ENCODE results near the gene AQP6. TPM values are rescaled to one million over a fixed set of nuclear protein-coding genes. Genes with fewer than 3 reads are reported as not detected.

AQP6 gene
- total RNA-seq, 4 donors from 2014 or later, result 0.10 to 0.20 TPM; not detected in 2

DNA sequence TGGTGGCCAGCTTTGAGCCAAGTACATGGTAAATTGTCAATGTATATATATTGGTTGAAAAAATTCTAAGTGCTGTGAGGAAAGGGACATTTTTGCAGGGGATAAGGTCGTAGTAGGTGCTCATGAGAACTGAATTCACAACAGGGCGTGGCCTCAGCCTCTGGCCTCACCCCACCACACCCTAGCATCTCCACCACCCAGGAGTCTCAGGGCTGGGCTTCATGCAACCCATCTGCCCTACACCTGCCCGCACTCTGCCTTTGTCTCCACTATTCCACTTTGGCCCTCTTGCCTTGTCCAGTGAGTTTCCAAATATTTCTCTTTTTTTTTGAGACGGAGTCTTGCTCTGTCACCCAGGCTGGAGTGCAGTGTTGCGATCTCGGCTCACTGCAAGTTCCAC lies 44.3 kb upstream of the AQP6 start:
- H3K4me3 ChIP-seq (ENCODE audit: low read depth, poor library complexity, severe bottlenecking), result no peak overlapping the region
- 91 to 93% methylated on average over 6 of the region's 6 CpGs for WGBS, 2 donors
- DNase-seq (ENCODE audit: low spot score in 2 of 2), result no peak
- intact Hi-C loops (cut with DNase I; ENCODE audit: low total_unique reads), result no loop called here
- no peak for TF ChIP-seq POLR2A (IDR thresholded peaks at IDR 0.05)
- TF ChIP-seq, protein P1, sequence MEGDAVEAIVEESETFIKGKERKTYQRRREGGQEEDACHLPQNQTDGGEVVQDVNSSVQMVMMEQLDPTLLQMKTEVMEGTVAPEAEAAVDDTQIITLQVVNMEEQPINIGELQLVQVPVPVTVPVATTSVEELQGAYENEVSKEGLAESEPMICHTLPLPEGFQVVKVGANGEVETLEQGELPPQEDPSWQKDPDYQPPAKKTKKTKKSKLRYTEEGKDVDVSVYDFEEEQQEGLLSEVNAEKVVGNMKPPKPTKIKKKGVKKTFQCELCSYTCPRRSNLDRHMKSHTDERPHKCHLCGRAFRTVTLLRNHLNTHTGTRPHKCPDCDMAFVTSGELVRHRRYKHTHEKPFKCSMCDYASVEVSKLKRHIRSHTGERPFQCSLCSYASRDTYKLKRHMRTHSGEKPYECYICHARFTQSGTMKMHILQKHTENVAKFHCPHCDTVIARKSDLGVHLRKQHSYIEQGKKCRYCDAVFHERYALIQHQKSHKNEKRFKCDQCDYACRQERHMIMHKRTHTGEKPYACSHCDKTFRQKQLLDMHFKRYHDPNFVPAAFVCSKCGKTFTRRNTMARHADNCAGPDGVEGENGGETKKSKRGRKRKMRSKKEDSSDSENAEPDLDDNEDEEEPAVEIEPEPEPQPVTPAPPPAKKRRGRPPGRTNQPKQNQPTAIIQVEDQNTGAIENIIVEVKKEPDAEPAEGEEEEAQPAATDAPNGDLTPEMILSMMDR (IDR thresholded peaks at IDR 0.05), result no peak

DNA sequence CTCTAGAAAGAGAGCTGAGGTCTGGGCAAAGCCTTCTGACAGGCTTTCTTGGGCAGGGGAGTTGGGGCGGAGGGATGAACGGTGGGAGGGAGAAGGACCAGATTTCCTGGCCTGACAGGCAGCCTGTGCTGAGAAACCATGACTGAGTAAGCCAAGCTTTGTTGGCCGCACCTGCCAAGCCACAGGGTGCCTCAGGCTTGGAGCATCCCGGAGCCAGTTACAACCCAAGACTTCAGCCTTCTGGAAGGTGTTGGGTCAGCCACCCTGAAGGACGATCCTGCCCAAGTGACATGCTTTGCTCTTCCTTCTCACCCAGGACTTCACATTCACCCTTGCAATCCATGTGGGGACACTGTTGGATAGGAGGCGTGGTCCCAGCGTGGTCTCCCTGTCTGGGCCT lies 43.2 kb upstream of the AQP6 start:
- no peak for DNase-seq (ENCODE audit: low spot score in 2 of 2)
- WGBS, 2 donors, result 69 to 87% methylated on average over 7 of the region's 7 CpGs

DNA sequence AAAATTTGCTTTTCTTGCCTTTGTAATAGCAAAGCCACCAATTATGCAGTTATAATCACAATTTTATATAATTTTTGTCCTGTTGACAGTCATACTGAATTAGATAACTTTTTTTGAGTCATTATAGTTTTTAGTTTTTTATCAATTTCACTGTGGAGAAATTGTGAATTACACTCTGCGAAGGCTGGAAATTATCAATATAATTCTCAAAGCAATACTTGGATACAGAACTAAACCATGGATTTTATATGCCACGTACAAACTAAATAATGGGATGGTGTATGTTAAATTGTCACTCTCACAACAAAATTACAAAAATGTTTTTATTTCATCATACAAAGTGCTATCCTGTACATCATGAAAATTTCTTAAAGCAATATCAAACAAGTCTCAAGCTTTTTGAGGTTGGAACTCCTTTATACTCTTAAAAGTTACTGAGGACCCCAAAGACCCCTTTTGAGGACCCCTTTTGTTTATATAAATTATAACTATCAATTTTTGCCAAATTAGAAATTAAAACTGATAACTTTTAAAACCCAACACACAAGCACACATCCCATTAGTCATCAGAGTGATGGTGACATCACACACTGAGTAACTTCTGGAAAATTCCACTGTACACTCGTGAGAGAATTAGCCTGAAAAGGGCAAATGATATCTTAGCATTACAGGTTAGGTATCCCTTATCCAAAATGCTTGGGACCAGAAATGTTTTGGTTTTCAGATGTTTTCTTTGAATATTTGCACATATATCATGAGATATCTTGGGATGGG lies 42.0 kb upstream of the AQP6 start:
- no peak overlapping the region for H3K4me3 ChIP-seq (ENCODE audit: low read depth, poor library complexity, severe bottlenecking)
- DNase-seq (ENCODE audit: low spot score in 2 of 2), result no peak
- WGBS, 2 donors, result 62 to 63% methylated on average over 3 of the region's 3 CpGs
- no peak for TF ChIP-seq POLR2A (IDR thresholded peaks at IDR 0.05)
- TF ChIP-seq, protein P1 (IDR thresholded peaks at IDR 0.05), result no peak
- intact Hi-C loops (cut with DNase I; ENCODE audit: low total_unique reads), result no loop called here

More for the DNA sequence above, 43.2 kb upstream of the AQP6 start:
- intact Hi-C loops (cut with DNase I; ENCODE audit: low total_unique reads), result no loop called here
- H3K4me3 ChIP-seq (ENCODE audit: low read depth, poor library complexity, severe bottlenecking), result no peak overlapping the region
- TF ChIP-seq, protein P1 (IDR thresholded peaks at IDR 0.05), result no peak
- no peak for TF ChIP-seq POLR2A (IDR thresholded peaks at IDR 0.05)

DNA sequence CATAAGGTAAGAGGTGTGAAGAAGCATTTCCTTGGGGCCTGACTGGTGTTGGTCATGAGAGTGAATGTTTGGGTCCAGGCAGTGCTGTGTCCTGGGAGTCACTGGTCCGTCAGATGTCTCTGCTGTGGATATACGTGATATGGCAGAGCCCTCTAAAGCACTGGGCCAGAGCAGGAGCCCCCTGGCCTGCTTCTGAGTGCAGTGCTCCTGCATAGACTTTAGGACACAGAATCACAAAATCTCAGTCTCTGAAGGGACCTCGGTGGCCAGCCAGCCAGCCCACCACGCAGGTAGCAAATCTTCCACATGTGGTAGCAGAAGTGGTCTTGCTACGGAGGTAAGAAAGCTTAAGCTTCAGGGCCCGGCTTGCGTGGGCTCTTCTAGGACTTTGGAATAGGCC lies 40.7 kb upstream of the AQP6 start:
- no peak for DNase-seq (ENCODE audit: low spot score in 2 of 2)
- 74 to 86% methylated on average over 7 of the region's 7 CpGs for WGBS, 2 donors
- H3K4me3 ChIP-seq (ENCODE audit: low read depth, poor library complexity, severe bottlenecking), result no peak overlapping the region
- no peak for TF ChIP-seq POLR2A (IDR thresholded peaks at IDR 0.05)
- TF ChIP-seq, protein P1 (IDR thresholded peaks at IDR 0.05), result no peak
- intact Hi-C loops (cut with DNase I; ENCODE audit: low total_unique reads), result no loop called here

DNA sequence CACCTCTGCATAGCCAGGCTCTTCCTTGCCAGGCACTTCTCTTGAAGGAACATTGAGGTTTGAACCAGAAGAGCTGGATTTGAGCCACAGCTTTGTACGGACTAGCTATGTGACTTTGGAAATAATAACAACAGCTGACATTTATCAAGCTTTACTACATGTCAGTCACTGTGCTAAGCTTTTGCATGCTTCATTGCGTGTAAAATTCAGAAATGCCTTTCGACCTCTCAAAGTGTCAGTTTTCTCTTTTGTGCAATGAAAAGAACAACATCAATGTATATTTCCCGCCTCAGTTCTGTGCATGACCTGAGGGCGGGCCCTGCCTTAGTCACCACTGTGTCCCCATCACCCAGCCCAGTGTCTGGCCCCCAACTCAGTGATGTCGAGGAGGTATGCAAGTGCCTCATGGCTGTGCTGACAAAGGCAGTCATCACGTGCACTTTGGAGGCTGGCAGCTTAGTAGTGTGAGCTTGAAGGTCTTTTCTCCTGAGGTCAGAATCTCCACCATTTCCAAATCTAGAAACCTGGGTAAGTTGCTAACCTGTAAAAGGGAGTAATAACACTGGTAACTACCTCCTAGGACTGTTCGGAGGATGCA lies 40.1 kb upstream of the AQP6 start:
- intact Hi-C loops (cut with DNase I; ENCODE audit: low total_unique reads), result no loop called here
- no peak overlapping the region for H3K4me3 ChIP-seq (ENCODE audit: low read depth, poor library complexity, severe bottlenecking)
- TF ChIP-seq POLR2A (IDR thresholded peaks at IDR 0.05), result no peak
- TF ChIP-seq, protein P1 (IDR thresholded peaks at IDR 0.05), result no peak
- 83 to 86% methylated on average over 8 of the region's 8 CpGs for WGBS, 2 donors
- no peak for DNase-seq (ENCODE audit: low spot score in 2 of 2)
